ENCODE results near the gene LDB2.

Gene LDB2

DNA sequence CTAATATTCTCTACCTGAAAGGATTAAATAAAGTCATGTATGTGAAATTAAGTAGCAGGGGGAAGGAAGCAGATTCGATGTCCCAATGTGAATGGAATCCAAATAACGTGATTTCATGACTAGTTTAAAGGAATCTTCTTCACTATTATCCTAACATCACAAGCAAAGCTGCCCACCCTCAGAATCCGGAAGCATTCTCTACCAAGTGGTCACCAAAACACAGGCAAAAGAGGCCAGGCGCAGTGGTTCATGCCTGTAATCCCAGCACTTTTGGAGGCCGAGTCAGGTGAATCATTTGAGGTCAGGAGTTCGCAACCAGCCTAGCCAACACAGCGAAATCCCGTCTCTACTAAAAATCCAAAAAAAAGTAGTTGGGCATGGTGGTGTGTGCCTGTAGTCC, 212.9 kb downstream of the LDB2 start:
- no peak for DNase-seq (ENCODE audit: low read depth, low spot score)

DNA sequence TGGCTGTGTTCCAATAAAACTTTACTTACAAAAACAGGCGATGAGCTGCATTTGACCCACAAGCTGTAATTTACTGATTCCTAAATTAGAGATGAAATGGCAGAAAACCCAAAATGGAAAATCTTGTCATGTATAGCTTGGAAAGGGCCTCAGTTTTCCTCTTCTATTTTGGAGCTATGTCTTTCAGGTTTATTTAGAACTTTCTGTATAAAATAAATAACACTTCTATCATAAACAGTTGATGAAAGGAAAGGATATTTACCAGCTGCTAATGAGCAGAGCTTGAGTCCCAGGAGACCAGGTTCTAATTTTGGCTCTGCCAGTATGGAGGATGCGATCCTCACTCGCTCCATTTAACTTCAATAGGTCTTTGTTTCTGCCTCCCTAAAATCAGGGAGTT, 213.5 kb downstream of the LDB2 start:
- DNase-seq (ENCODE audit: low read depth, low spot score) = no peak

DNA sequence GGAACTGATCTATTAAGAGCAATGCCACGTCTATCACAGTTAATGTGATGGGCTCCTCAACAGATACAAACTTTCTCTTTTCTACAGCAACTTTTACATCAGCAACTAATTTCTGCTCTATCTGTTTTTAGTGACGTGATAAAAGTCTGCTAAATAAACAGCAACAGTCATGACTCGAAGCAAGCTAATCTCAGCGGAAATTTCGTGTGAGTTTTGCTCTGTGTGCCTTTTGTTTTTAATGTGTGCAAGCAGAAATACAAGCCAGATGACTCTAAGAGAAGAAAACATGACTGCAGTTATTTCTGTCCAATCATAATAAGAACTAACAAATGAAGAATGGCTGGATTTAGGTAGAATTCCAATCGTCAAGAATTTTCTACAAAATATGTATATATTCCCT, 214.3 kb downstream of the LDB2 start:
- DNase-seq (ENCODE audit: low read depth, low spot score) = peak; percentile 55

DNA sequence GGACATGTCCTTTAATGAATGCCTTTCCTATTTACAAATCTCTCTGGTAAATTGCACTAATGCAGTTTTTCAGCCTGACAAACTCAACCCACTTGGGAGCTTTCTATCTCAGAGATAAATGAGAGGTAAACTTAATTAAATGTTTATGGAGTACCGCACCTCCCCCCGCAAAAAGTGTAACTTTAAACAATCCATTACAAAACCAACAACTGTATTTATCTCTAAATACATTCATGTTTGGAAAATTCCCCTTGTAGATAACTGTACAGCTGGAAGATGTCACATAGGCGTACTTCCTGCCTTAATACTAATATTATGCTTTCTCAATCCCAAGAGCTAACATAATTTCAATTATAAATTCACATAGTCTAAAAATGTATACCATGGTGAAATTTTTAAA, 215.5 kb downstream of the LDB2 start:
- DNase-seq (ENCODE audit: low read depth, low spot score) = no peak

DNA sequence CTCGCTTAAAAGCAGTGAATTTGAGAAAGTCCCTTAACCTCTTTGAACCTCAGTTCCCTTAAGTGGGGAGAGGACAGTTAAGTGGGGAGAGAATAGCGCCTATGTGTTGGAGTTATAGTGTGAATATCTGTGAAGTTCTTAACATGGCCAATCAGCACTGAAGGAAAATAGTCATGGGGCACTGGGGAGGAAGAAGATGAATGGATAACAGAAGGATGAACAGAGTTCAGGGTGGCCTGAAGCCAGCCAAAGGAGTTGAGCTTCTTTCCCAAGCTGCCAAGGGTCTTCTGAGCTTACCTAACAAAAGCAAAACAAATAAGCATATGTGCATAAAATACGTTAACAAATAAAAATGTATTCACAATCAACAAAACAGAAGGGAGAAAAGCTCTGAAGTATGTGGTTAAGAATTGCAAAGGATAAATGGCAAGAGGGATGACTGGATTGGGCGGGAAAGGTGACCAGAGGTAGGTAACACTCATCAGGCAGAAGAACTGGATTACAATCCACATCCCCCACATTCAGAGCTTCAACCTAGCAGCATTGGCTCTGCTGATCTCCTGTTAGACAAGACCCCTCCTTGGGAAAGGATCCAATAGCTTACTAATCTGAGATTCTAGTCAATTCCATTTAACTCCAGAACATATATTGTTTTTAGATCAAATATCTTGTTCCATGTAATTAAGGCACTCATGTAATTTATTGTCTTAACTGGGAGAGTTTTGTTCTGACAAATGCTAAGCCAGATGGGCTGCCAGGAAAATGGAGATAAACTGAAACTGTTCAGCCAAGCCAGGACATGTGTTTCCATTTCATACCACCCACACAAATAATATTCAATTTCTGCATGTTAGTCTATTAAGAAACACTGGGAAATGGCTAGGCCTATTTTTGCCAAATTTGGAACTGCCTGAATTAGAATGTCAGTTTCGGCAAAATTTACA, 221.2 kb downstream of the LDB2 start:
- DNase-seq (ENCODE audit: low read depth, low spot score) = no peak

DNA sequence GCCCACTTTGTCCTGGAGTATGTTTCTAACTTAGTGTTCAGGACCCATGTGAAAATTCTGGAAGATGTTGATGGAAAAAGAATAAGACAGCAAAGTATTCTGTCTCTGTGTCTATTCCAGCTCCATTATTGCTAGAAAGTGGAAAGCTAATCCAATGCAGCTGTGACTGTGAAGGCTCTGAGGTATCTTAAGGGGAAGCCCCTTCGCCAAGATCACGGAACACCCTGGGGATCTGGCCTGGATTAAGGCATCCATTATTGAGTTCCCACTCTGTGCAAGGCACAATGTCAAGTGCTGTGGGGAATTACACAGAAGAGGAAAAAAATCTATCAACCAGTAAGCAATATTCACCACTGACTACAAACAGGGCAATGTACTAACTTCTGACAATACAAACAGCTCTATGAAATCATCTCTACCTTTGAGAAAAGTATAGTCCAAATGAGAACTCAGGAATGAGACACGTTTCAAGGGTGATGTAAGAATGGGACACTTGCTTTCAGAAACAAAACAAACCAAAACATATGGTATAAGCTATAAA, 222.1 kb downstream of the LDB2 start:
- DNase-seq (ENCODE audit: low read depth, low spot score) = no peak

DNA sequence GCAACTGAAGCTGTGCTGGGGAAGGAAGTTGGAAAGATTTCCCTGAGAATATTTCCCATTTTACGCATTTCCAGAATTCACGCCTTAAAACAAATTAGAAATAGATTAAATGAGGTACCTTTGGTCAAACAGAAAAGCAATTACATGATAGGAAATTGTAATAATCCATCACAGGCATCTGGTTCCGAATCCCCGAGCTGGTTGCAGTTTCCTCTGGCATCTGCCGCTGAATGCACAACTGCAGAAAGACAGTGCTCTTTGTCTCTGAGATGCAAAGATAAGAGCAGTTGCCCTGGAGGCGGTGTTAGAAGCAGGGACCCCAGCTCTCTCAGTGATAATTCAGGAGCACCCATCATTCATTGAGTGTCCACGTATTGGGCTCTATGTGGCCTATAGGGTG, 224.4 kb downstream of the LDB2 start:
- no peak for DNase-seq (ENCODE audit: low read depth, low spot score)

DNA sequence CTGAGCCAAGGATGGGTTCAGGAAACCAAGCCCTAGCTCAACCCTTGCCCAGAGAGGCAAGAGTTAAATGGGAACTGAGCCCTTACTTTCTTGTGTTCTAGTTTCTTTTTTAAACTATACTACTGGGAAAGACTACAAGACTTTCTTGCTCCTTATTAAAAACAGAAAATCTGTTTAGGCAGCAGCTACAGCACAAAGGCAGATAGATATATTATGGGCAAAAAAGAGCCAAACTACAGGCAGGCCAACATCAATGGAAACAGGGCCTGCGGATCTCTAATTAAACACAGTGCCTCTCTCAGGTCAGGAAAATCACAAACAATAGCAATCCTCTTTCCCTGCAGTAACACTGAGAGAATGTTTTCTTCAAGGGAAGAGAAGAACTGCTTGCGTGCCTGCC, 226.0 kb downstream of the LDB2 start:
- DNase-seq (ENCODE audit: low read depth, low spot score) = no peak

DNA sequence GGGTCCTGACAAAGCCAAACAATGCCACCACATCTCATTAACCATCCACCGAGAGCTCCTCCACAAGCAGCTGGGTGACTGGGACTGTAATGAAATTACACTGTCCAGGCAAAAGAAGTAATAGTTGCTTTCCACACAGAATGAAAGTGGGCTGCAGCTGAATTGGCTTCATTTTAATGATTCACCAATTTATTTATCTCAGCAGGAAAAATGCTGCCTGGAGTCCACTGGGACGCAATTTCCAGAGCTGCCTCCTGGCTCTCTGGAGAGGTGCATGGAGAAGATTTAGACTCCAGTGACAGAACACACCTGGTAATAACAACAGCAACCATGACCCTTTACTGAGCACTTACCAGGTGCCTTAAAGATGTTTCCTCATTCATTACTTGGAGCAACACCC, 226.7 kb downstream of the LDB2 start:
- DNase-seq (ENCODE audit: low read depth, low spot score) = no peak

DNA sequence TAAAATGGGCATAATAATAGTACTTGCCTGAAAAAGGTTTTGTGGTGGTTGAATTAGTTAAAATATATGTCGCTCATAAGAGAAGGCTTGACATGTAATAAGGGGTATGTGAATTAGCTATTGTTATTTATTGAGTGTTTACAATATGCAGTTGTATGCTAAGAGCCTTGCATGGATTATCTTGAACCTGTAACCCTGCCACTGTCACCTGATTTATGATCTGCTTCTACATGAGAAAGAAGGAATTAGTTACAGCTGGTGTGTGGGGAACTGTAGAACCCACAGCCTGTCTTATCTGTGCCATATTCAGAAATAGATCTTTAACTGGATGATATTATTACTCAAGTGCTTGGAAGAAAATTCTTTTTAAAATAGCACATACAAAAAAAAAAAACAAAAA, 227.7 kb downstream of the LDB2 start:
- DNase-seq (ENCODE audit: low read depth, low spot score) = no peak

DNA sequence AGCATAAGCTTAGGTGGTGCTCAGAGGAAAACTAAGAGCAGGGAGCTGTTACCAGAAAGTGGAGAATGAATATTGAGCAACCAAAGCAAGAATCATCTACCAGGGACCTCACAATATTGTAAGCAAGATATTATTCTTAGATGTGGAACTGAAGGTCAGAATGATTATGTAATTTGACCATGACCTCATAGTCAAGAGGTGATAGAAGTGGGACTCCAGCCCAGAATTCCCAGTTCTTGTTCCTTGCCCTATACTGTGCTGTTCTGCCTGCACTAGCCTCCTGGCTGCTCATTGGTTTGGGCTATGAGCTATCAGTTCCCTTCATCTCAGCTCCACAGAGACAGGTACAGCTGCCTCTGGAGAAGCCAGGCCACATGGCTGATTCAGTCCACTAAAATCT, 229.4 kb downstream of the LDB2 start:
- no peak for DNase-seq (ENCODE audit: low read depth, low spot score)

DNA sequence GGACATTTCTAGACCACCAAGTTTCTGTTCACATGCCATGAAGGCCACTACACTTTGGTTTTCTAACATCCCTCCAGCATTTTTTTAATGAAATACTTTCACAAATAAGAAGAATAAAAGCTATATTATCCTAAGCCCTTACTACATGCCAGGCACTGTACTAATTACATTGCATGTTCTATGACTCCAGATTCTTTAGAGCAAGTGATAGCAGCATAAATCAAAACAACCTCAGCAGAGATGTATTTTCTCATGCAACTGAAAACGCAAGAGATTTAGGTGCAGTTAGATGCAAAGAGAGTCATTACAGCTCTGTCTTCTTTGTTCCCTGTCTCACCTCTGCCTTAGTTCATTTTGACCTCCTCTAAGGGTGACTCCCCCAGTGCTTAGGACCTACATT, 230.0 kb downstream of the LDB2 start:
- DNase-seq (ENCODE audit: low read depth, low spot score) = no peak

DNA sequence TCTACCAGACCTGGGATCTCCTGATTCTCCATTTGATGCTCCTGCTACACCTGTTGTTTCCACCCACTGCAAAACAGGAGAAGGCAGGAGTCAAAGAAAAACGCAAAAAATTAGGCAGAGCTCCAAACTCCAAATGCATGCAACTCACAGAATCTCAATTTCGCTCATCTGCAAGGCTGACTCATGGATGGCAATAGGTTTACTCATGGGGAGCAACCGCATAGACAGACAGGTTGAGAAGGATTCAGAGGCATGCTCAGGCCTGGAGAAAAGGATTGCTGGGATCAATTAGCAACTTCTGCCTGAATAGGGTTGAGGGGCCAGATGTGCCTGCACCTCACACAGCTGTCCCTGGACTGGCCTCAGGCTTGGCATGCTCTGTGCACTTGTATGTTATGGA, 231.0 kb downstream of the LDB2 start:
- DNase-seq (ENCODE audit: low read depth, low spot score) = no peak

DNA sequence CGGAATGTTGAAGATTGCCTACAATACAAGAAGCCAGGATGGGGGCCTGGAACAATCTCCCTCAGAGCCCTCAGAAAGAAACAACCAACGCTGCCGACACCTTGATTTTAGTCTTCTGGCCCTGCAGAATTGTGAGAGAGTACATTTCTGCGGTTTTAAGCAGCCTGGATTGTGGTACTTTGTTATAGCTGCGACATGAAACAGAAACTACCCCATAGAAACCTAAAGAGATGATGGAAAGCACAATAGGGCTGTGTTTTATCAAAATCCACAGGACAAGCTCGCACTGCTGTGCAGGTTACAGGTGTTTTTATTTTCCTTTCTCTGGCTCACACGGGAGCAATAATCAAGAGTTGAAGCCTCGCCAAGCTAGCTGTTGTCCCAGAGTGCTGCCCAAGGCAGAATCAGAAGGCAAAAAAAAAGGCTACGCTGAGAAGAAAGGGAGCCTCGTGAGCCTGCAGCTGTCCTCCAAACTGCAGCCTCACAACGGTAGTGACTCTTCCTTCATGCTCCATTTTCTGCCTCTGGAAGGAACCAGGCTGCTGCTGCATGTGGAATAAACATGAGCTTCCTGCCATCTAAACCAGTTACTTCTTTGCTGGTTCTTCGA, 232.4 kb downstream of the LDB2 start:
- DNase-seq (ENCODE audit: low read depth, low spot score) = no peak

DNA sequence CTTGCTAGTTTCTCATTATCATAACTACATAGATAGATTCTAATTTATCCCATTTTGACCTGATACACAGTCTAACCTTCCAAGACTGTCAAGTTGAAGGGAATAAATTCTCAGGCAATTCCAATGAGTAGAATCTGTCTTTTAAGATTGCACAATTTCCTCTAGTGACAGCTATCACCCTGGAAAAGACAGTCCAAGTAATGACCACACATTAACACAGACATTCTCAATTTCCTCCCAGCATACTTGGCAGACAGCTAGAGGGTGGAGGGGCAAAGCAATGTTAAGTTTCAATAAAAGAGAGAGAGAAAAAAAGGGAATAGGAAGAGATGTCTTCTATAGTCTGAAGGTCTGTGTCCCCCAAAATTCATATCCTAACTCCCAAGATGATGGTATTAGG, 234.7 kb downstream of the LDB2 start:
- no peak for DNase-seq (ENCODE audit: low read depth, low spot score)

DNA sequence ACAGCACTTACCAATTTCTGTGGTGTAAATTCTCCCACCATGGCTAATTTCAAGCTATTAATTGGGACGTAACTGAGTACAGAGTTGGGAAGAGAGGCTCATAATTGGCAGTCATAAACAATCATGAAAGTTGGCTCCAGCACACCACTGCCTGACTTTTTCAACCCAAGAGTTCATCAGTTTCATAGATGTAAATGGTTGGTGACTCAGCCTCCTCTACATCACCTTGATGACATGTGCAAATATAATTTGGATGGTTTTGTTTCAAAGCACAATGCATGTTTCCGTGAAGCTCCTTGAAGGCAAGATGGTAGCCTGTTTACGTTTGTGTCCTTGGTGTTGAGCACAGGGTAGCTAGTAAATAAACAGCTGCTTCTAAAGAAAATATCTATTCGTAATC, 235.1 kb downstream of the LDB2 start:
- DNase-seq (ENCODE audit: low read depth, low spot score) = no peak

DNA sequence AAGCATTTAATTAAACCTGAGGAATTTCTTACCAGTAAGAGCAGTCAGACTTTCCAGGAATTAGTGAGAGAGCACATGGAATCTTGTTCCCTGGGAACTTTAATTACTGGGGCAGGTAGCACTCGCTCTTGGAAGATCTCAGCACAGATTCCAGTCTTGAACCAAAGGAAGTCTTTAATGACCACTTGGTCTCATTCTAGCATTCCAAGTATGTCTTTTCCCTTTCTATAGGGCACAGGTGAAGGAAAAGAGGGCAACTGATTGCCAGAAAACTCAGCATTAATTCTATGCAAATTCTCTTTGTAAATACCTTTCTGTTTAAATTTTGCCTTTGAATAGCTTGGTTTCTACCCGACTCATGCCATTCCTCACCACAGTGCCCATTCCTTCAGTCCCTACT, 236.6 kb downstream of the LDB2 start:
- no peak for DNase-seq (ENCODE audit: low read depth, low spot score)

DNA sequence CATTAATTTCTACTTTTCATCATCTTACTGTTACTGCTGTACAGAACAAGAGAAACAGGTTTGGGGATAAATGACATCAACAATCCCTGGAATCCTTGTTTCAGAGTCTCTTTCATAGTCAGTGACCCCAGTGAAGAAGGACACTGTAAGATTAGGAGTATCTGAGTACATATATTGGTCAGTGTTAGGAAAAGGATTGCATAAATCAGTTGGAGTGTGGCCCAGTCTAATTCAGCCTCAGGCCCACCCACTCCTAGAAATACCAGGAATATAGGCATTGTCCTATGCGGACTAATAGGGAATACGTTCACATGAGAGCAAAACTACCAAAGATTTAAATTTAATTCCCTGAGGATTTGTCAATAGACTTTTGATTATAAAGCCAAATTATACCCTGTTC, 237.8 kb downstream of the LDB2 start:
- DNase-seq (ENCODE audit: low read depth, low spot score) = no peak

DNA sequence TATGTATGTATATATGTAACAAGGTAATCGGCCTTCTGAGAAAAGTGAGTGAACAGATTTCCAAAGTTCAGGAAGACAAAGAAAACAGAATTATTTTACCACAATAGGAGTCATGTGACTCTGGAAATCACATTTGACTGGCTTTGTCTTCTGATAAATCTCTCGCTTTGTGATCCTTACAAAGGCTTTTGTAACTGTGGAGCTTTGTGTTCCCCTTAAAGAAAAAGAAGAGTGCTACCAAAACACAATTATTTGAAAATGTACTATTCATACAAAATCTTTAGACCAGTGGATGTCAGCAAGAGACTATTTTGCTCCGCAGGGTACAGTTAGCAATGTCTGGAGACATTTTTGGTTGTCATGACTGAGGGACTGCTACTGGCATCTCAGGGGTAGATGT, 238.8 kb downstream of the LDB2 start:
- DNase-seq (ENCODE audit: low read depth, low spot score) = no peak

DNA sequence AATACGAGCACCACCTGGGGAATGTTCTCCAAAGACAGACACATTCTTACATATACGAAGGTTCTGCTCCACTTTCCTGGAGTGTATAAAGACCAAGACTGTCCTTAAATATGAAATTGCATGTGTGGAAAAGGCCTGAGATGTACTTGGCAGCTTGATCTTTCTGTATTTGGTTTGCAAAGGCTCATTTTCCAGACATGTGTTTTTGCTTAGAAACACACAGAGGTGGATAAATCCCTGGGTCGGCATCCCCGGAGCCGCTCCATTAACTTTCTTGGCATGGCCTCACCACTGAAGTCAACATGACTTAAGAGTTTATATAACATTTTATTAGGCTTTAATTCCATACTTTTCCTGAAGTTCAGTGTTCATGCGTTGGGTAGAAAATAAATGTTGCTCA, 239.4 kb downstream of the LDB2 start:
- DNase-seq (ENCODE audit: low read depth, low spot score) = no peak

DNA sequence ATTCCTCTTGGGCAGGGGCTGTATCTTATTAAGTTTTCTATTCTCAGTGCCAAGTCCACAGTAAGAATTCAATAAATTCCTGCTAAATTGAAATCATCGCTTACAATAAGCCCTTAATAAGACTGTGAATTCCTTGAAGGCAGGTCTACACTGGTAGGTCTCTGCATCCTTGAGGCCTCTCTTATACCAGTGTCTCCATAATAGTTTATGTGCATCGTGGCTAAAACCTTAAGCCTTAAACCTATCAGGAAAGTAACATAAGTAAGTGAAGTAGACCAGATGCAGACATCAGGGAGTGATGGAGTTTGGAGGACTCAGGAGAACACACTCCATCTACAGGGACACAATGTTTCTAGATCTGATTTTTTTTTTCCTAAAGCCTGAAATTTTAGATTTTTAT, 240.3 kb downstream of the LDB2 start:
- no peak for DNase-seq (ENCODE audit: low read depth, low spot score)

DNA sequence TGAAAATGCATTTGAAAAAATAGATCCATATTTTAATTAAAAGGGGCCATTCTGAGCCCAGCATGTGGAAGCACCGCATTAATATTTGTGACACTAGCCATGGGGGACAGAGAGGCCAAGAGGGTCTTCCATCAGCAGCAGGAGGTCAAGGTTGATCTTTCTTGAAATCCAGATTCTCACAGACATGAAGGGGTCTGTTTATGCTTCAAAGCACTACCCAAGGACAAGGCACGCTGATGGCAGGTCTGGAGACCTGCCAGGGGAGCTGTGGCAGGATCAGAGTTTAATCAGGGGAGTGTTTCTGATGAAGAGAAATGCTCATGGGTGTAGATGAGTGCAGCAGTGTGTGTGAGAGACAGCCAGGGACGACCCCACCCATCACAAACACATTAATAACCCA, 243.3 kb downstream of the LDB2 start:
- no peak for DNase-seq (ENCODE audit: low read depth, low spot score)

DNA sequence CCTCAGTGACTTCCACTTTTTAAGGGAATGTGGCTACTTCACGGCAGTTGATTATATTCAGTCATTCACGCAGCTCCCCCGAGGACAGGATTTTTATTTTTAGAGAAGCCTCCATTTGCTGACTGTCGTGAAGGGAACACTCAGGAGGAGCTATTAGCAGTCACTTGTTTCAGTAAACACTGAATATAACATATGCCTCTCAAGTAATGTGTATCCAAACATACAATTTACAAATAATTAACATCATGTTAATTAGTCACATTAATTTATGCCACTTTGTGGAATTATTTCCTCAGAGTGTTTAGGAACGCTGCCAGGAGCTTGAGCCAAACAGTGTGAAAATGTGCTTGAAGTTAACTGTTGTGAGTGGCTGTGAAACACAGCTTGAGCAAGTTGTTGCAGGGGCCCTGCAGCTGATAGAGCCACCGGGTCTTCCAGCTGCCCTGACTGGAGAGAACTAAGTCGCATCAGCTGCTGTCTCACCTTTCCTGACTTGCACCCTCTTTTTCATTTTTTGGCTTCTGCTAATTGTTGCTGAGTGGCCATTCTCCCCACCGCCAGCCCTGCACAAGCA, 245.6 kb downstream of the LDB2 start:
- DNase-seq (ENCODE audit: low read depth, low spot score) = no peak
